Measurements from ENCODE around the gene CLNK. TPM values are rescaled to one million over a fixed set of nuclear protein-coding genes. Genes with fewer than 3 reads are reported as not detected.

The CLNK gene
- total and polyA plus RNA-seq, 12 donors, result 0.07 to 0.35 (median 0.26) TPM; not detected in 9

- H3K4me1 ChIP-seq (replicated peaks in 1 of 2), result peaks cover 5 to 6% of the 10 kb centered on the region in 2 donors
- WGBS, 4 donors, result 53 to 62% (median 59%) methylated on average over 11 of the region's 11 CpGs
- H3K9me3 ChIP-seq (replicated peaks in 1 of 3), result no peaks in the 10 kb centered on the region
- TF ChIP-seq CTCF (IDR thresholded peaks at IDR 0.05) (no peak), POLR2A (IDR thresholded peaks at IDR 0.05) (no peak)
- no peak for DNase-seq
- H3K27ac ChIP-seq, result peak overlapping the region in 2 of 5 donors; percentile 11 to 52
- peak overlapping the region in 2 of 4 donors; percentile 40 to 89 for H3K4me3 ChIP-seq
- intact Hi-C loops (cut with DNase I), result loop anchor here (5.0 to 10.0 kb wide), 2 partner anchors 81 to 89 kb away; no protein-coding TSS in a partner anchor
- H3K36me3 ChIP-seq (replicated peaks in 1 of 2), result peaks cover 0 to 7% of the 10 kb centered on the region in 2 donors
- H3K27me3 ChIP-seq, result no peaks in the 10 kb centered on the region
Measured at GRCh38 chr4:10456260-10456594, 228.3 kb downstream of the CLNK start.

DNA sequence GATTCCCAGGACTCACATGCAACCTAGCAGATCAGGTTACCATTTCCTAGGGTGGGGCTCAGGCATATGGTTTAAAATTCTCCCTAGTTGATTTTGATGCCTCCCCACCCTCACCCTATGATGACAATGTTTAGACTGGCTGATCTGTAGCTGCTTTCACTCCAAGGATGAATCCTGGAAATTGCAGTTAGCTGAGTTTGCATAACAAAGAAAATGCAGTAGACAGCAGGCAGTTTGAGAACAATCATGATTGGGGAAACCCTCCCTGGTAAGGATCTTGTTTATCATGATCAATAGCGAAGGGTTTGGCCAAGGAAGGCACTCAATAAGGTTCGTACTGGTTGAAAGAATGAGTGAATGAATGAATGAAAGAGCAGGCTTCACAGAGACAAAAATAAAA, 229.4 kb downstream of the CLNK start:
- intact Hi-C loops (cut with DNase I), result loop anchor here (5.0 to 10.0 kb wide), 2 partner anchors 82 to 90 kb away; no protein-coding TSS in a partner anchor
- Histone ChIP-seq H3K36me3 (replicated peaks in 1 of 2) (peaks cover 0 to 7% of the 10 kb centered on the region in 2 donors), H3K9me3 (replicated peaks in 1 of 3) (no peaks in the 10 kb centered on the region), H3K27ac (no peak overlapping the region), H3K4me1 (replicated peaks in 1 of 2) (peaks cover 5 to 6% of the 10 kb centered on the region in 2 donors), H3K27me3 (no peaks in the 10 kb centered on the region), H3K4me3 (no peak overlapping the region)
- DNase-seq, result no peak
- no peak for TF ChIP-seq POLR2A (IDR thresholded peaks at IDR 0.05)
- no peak for TF ChIP-seq CTCF (IDR thresholded peaks at IDR 0.05)
- 96 to 98% (median 97%) methylated on average over 2 of the region's 2 CpGs for WGBS, 4 donors

DNA sequence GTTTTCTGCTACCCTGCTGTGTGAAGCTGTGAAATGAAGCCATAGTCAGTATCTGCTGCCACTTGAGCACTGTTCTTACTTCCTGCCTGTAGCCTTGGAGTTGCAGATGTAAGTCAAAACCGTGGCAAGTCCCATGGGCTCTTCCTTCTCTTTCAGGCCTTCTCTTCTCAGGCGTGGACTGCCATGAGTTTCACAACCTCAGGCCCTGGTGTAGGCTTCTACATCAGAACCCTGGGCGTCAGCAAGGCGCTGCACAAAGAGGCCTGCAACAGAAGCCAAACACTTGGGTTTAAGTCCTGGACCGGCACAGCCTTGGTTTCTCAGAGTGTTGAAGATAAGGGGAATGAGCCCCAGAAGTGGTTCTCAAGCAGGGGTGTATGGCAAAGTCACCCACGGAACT, 229.8 kb downstream of the CLNK start:
- intact Hi-C loops (cut with DNase I), result loop anchor here (5.0 to 10.0 kb wide), 2 partner anchors 83 to 90 kb away; no protein-coding TSS in a partner anchor
- no peak for DNase-seq
- H3K36me3 ChIP-seq (replicated peaks in 1 of 2), result peaks cover 0 to 7% of the 10 kb centered on the region in 2 donors
- H3K27me3 ChIP-seq, result no peaks in the 10 kb centered on the region
- TF ChIP-seq POLR2A (IDR thresholded peaks at IDR 0.05) (no peak), CTCF (IDR thresholded peaks at IDR 0.05) (no peak)
- H3K9me3 ChIP-seq (replicated peaks in 1 of 3), result no peaks in the 10 kb centered on the region
- WGBS, 4 donors, result 83 to 96% (median 90%) methylated on average over 5 to 6 of the region's 6 CpGs
- H3K27ac ChIP-seq, result no peak overlapping the region
- H3K4me3 ChIP-seq, result no peak overlapping the region
- peaks cover 5 to 6% of the 10 kb centered on the region in 2 donors for H3K4me1 ChIP-seq (replicated peaks in 1 of 2)

GRCh38 chr4:10454121-10454520, 230.4 kb downstream of the CLNK start:
- peaks cover 0 to 7% of the 10 kb centered on the region in 2 donors for H3K36me3 ChIP-seq (replicated peaks in 1 of 2)
- no peaks in the 10 kb centered on the region for H3K9me3 ChIP-seq (replicated peaks in 1 of 3)
- intact Hi-C loops (cut with DNase I), result loop anchor here in 1 of 2 donors (10.0 kb wide), 1 partner anchor 91 kb away; no protein-coding TSS in a partner anchor
- H3K27me3 ChIP-seq, result no peaks in the 10 kb centered on the region
- H3K27ac ChIP-seq, result no peak overlapping the region
- DNase-seq, result no peak
- peaks cover 5 to 6% of the 10 kb centered on the region in 2 donors for H3K4me1 ChIP-seq (replicated peaks in 1 of 2)
- no peak overlapping the region for H3K4me3 ChIP-seq
- TF ChIP-seq POLR2A (IDR thresholded peaks at IDR 0.05) (no peak), CTCF (IDR thresholded peaks at IDR 0.05) (no peak)
- WGBS, 4 donors, result 100% methylated on average over 1 of the region's 1 CpG
